PFSK-1 (cell line): Measurements from ENCODE around the gene RSU1.

ENCODE experiments used
- FOXP2 ChIP-seq: optimal IDR thresholded peaks from 2 replicates; pipeline ENCODE3; 2011; ENCODE audit warnings: borderline replicate concordance, control low read depth, inconsistent platforms; ENCODE audit not compliant: insufficient read depth; ENCODE audit errors: extremely low read length, extremely low read depth
- POLR2AphosphoS5 ChIP-seq: IDR thresholded peaks from 2 replicates; pipeline ENCODE4 v1.6.1; 2012; ENCODE audit warnings: low read depth, mild to moderate bottlenecking, control low read depth, low read length, moderate library complexity
- REST ChIP-seq, 2 experiments: IDR thresholded peaks; 2 replicates each; pipeline versions ENCODE4 v1.6.1 to v1.8.0; 2011 to 2012; ENCODE audit warnings: low read depth in 2 of 2, low read length in 2 of 2, control low read depth in 1 of 2, inconsistent platforms in 1 of 2, mild to moderate bottlenecking in 1 of 2, moderate library complexity in 1 of 2; ENCODE audit not compliant: insufficient read depth in 1 of 2
- SIN3A ChIP-seq: IDR thresholded peaks from 2 replicates; pipeline ENCODE4 v1.6.1; 2012; ENCODE audit warnings: mild to moderate bottlenecking, low read length, moderate library complexity, borderline replicate concordance; ENCODE audit not compliant: insufficient read depth
- TAF1 ChIP-seq: IDR thresholded peaks from 2 replicates; pipeline ENCODE4 v1.6.1; 2012; ENCODE audit warnings: low read length, control low read depth, borderline replicate concordance; ENCODE audit not compliant: insufficient read depth

Gene RSU1

GRCh38 chr10:16611037-16611436 lies 206.2 kb downstream of the RSU1 start:
- TF ChIP-seq TAF1 (no peak), POLR2AphosphoS5 (no peak), REST (IDR thresholded peaks at IDR 0.05; ENCODE audit: insufficient read depth in 1 of 2, low read depth in 2 of 2, low read length in 2 of 2) (no peak), FOXP2 (no peak), SIN3A (no peak)

GRCh38 chr10:16609211-16609610 lies 208.0 kb downstream of the RSU1 start:
- TF ChIP-seq POLR2AphosphoS5: no peak
- no peak for TF ChIP-seq TAF1
- no peak for TF ChIP-seq REST (IDR thresholded peaks at IDR 0.05; ENCODE audit: insufficient read depth in 1 of 2, low read depth in 2 of 2, low read length in 2 of 2)
- no peak for TF ChIP-seq FOXP2
- no peak for TF ChIP-seq SIN3A

- TF ChIP-seq SIN3A (no peak), REST (IDR thresholded peaks at IDR 0.05; ENCODE audit: insufficient read depth in 1 of 2, low read depth in 2 of 2, low read length in 2 of 2) (no peak), POLR2AphosphoS5 (no peak), FOXP2 (no peak)
Observed at GRCh38 chr10:16606923-16607322, 210.3 kb downstream of the RSU1 start.

- TF ChIP-seq REST (IDR thresholded peaks at IDR 0.05; ENCODE audit: insufficient read depth in 1 of 2, low read depth in 2 of 2, low read length in 2 of 2) (no peak), SIN3A (no peak), POLR2AphosphoS5 (no peak), TAF1 (no peak), FOXP2 (no peak)
Observed at GRCh38 chr10:16606421-16606820, 210.8 kb downstream of the RSU1 start.

GRCh38 chr10:16603308-16603707 lies 213.9 kb downstream of the RSU1 start:
- TF ChIP-seq FOXP2: no peak
- no peak for TF ChIP-seq REST (IDR thresholded peaks at IDR 0.05; ENCODE audit: insufficient read depth in 1 of 2, low read depth in 2 of 2, low read length in 2 of 2)
- no peak for TF ChIP-seq SIN3A
- no peak for TF ChIP-seq TAF1
- no peak for TF ChIP-seq POLR2AphosphoS5
